Activated CD8-positive, alpha-beta memory T cell treated with anti-CD3 and anti-CD28 coated beads, Interleukin-2, amount 10 ng/mL, durations not matched to agents 7 days and 5 days (primary cell): ENCODE measurements around the gene ORM2. TPM values are rescaled to one million over a fixed set of nuclear protein-coding genes. Genes with fewer than 3 reads are reported as not detected.
"Not testable (repeated sequence)": the region's sequence is repeated elsewhere in the genome, so short reads cannot be mapped to it uniquely, and the experiment has no call there.

Source experiments
- ATAC-seq: fragments of 150-1000 bp; cut with Tn5 transposase; one replicate; pipeline ENCODE4 v1.10.0; 2021; ENCODE audit warnings: moderate library complexity
- CTCF ChIA-PET: fragments of 350-600 bp; sonication (Branson Sonifier 250); formaldehyde crosslinking; loops from one replicate; lab custom pipeline; 2021; ENCODE audit warnings: antibody characterized with exemption; lab: Charles Lee
- DNase-seq: peaks from one replicate; pipeline ENCODE4 v3.0.0-alpha.2; 2020
- H3K27ac Mint-ChIP-seq: one replicate; pipeline ENCODE4 v1.8.0; 2021; ENCODE audit warnings: mild to moderate bottlenecking, mixed read lengths
- H3K27me3 Mint-ChIP-seq: one replicate; pipeline ENCODE4 v1.8.0; 2021; ENCODE audit warnings: mixed read lengths
- H3K36me3 Mint-ChIP-seq: one replicate; pipeline ENCODE4 v1.8.0; 2021; ENCODE audit warnings: mild to moderate bottlenecking, mixed read lengths
- H3K4me1 Mint-ChIP-seq: one replicate; pipeline ENCODE4 v1.8.0; 2021; ENCODE audit warnings: mixed read lengths
- H3K4me3 Mint-ChIP-seq: one replicate; pipeline ENCODE4 v1.8.0; 2021; ENCODE audit warnings: mild to moderate bottlenecking, moderate library complexity, mixed read lengths
- H3K9me3 Mint-ChIP-seq: one replicate; pipeline ENCODE4 v1.8.0; 2022; ENCODE audit warnings: low read depth, mixed read lengths
- total RNA-seq, 2 experiments: library from RNA; stranded (reverse); gene quantifications; one replicate each; pipeline ENCODE4 v1.2.3, GENCODE V29; 2021

The ORM2 gene
- total RNA-seq, result not detected

DNA sequence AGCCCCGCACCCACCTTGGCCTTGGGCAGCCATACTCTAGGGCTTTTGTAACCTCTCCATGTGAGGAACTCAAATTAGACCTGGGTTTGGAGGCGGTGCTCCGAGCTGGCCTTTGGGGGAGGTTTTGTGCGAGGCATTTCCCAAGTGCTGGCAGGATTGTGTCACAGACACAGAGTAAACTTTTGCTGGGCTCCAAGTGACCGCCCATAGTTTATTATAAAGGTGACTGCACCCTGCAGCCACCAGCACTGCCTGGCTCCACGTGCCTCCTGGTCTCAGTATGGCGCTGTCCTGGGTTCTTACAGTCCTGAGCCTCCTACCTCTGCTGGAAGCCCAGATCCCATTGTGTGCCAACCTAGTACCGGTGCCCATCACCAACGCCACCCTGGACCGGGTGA lies at the start of gene ORM2:
TSS of gene ORM2 (plus strand) at position 245 of the 398 bp plus-strand sequence. CDS start at position 281, 36 bp downstream.
- H3K4me1 Mint-ChIP-seq, H3K27ac Mint-ChIP-seq, CTCF ChIA-PET, H3K27me3 Mint-ChIP-seq, ATAC-seq, H3K36me3 Mint-ChIP-seq, H3K9me3 Mint-ChIP-seq, DNase-seq, H3K4me3 Mint-ChIP-seq: not testable (repeated sequence)

GRCh38 chr9:114280636-114281472 lies 48.8 kb upstream of the ORM2 start:
- Mint-ChIP-seq H3K4me1 (peaks cover 2% of the 10 kb centered on the region), H3K4me3 (no peak overlapping the region), H3K9me3 (no peaks in the 10 kb centered on the region), H3K27me3 (peaks cover 5% of the 10 kb centered on the region), H3K27ac (no peak overlapping the region), H3K36me3 (no peaks in the 10 kb centered on the region)
- CTCF ChIA-PET, result interaction anchor here (0.8 to 1.0 kb wide), 2 partner anchors 9 to 198 kb away, joined by 3 read pairs; no protein-coding TSS in a partner anchor
- DNase-seq (no peak), ATAC-seq (no peak)

DNA sequence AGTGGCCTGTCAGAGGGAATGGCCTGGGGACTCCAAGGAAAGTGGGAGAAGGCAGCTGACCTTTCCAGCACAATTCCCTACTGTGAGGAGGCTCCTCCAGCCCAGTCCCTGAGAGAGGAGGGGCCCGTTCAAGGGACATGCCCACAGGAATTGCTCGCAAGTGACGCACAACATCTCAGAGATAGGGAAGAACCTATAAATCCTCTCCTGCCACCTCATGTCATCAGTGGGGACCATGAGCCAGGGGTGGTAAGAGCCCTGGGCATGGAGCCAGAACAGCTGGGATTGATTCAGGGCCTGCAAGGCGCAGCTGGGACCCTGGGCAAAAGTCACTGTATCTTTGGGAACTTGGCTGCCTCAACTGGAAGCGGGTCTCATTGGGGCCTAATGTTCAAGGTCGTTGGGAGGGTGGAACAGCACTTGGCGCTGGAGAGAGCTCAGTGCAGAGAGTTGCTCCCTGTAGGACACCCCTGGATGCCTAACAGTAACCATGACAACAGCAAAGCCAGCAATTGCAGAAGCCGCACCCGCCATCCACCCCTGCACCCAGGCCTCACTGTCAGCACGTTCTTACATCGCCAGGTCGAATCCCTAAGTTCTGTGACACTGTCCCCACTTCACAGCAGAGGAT lies 48.1 kb upstream of the ORM2 start:
- no peak overlapping the region for H3K27ac Mint-ChIP-seq
- no peak overlapping the region for H3K4me3 Mint-ChIP-seq
- no peak for ATAC-seq
- H3K4me1 Mint-ChIP-seq, result peaks cover 2% of the 10 kb centered on the region
- CTCF ChIA-PET, result interaction anchor here (1.0 kb wide), 1 partner anchor 8 kb away, joined by 3 read pairs; no protein-coding TSS in a partner anchor
- H3K9me3 Mint-ChIP-seq, result no peaks in the 10 kb centered on the region
- no peaks in the 10 kb centered on the region for H3K36me3 Mint-ChIP-seq
- peaks cover 2% of the 10 kb centered on the region for H3K27me3 Mint-ChIP-seq
- DNase-seq, result no peak

- Mint-ChIP-seq H3K9me3 (no peaks in the 10 kb centered on the region), H3K4me1 (peaks cover 2% of the 10 kb centered on the region), H3K4me3 (no peak overlapping the region), H3K36me3 (no peaks in the 10 kb centered on the region), H3K27ac (no peak overlapping the region), H3K27me3 (peaks cover 2% of the 10 kb centered on the region)
- no peak for ATAC-seq
- no peak for DNase-seq
- CTCF ChIA-PET, result interaction anchor here (1.0 kb wide), 1 partner anchor 8 kb away, joined by 3 read pairs; no protein-coding TSS in a partner anchor
These were observed 47.6 kb upstream of the ORM2 start for GRCh38 chr9:114282104-114282485.

- CTCF ChIA-PET, result no interaction called here
- ATAC-seq, result no peak
- DNase-seq, result no peak
- Mint-ChIP-seq H3K4me3 (no peak overlapping the region), H3K27me3 (peaks cover 2% of the 10 kb centered on the region), H3K9me3 (no peaks in the 10 kb centered on the region), H3K36me3 (no peaks in the 10 kb centered on the region), H3K27ac (no peak overlapping the region), H3K4me1 (peaks cover 2% of the 10 kb centered on the region)
These were observed 47.2 kb upstream of the ORM2 start for GRCh38 chr9:114282507-114282906.

DNA sequence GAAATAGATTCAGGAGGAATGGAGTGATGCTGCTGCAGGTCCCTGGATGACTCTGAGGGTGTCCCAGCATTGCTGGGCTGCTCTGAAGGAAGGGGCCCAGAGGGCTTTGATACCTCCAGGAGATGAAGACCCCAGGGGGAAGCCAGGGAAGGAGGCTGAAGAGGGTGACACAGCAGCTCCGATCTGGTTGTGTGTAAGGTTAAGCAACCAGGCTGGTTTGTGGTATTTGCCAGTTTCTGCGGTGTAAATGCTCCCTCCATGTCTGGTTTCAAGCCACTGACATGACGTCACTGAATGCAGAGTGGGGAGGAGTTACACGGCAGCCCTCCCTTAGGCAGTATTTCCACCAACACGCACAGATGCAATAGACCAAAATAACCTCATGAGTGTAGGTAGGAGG lies 46.7 kb upstream of the ORM2 start:
- Mint-ChIP-seq H3K36me3 (no peaks in the 10 kb centered on the region), H3K27ac (no peak overlapping the region), H3K4me3 (no peak overlapping the region), H3K27me3 (peaks cover 2% of the 10 kb centered on the region), H3K4me1 (peaks cover 2% of the 10 kb centered on the region), H3K9me3 (no peaks in the 10 kb centered on the region)
- DNase-seq (peak; percentile 66), ATAC-seq (peak; percentile 75)
- CTCF ChIA-PET, result no interaction called here

- Mint-ChIP-seq H3K27ac (no peak overlapping the region), H3K27me3 (peaks cover 2% of the 10 kb centered on the region), H3K36me3 (no peaks in the 10 kb centered on the region), H3K4me1 (peaks cover 2% of the 10 kb centered on the region), H3K9me3 (no peaks in the 10 kb centered on the region), H3K4me3 (no peak overlapping the region)
- ATAC-seq, result no peak
- CTCF ChIA-PET, result no interaction called here
- DNase-seq, result no peak
These were observed 46.0 kb upstream of the ORM2 start for GRCh38 chr9:114283551-114284111.

DNA sequence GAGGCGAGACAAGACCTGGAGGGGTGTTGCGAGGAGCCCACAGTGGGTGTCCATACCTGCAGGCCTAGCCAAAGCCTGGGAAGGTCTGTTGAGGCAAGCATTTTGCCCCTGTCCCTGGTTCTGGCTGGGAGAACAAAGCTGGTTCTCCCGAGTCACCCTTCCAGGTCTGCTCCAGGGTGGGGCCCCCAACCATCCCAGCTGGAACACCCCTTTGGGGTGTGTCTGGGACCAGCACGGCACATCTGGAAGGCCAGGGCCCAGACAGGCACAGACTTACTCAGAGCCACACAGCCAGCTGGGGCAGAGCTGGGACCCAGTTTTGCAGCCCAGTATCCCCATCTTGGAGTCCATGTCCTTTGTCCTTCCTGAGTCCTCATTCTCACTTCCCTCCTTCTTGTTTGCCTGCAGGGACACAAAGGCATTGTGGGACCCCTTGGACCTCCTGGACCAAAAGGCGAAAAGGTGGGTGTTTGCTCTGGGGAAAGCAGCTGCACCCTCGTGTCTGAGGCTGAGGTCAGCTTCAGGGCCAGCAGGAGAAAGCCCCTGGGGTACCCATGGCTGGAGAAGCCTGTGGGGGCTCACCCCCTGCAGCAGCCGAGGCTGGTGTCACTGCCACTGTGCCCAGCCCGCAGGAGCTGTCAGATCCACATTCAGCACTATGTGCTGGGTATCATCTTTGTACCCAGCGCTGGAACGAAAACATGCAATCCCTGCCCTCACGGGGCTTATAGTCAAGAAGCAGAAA lies 45.2 kb upstream of the ORM2 start:
- Mint-ChIP-seq H3K4me1 (peaks cover 2% of the 10 kb centered on the region), H3K27me3 (peaks cover 2% of the 10 kb centered on the region), H3K9me3 (no peaks in the 10 kb centered on the region), H3K27ac (no peak overlapping the region), H3K36me3 (no peaks in the 10 kb centered on the region), H3K4me3 (no peak overlapping the region)
- ATAC-seq (no peak), DNase-seq (no peak)
- CTCF ChIA-PET, result no interaction called here

DNA sequence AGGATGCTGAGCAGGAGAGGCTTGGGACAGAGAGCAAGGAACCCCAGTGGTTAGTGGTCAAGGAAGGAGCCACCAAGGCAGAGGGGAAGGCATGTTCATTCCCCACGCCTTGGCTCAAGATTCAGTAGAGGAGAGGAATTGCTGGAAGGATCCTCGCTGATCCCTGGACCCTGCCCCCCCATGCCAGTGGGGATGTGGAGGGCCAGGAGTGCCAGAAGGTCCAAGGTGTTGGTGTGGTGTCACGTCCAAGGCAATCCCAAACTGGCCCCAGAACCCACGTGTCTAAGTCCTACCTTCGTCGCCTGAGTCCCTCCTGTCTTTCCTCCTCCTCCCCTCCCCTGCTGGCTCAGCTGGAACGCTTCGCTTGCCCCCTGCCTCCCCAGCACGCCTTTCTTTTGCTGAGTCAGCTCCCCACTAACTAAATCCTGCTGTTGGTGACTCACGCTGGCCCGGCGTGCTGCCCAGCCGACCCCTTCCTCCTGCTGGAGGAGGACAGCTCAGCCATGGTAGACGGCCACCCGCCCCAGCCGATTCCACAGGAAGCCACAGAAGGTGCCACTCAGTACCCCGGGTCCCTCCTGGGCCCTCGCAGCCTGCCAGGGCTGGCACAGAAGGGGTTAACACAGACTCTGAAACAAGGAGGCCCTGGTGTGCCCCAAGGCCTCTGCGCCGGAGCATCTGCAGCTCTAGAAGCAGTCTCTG lies 44.4 kb upstream of the ORM2 start:
- DNase-seq (no peak), ATAC-seq (no peak)
- Mint-ChIP-seq H3K9me3 (no peaks in the 10 kb centered on the region), H3K4me1 (peaks cover 2% of the 10 kb centered on the region), H3K36me3 (no peaks in the 10 kb centered on the region), H3K27ac (no peak overlapping the region), H3K27me3 (peaks cover 2% of the 10 kb centered on the region), H3K4me3 (no peak overlapping the region)
- CTCF ChIA-PET, result interaction anchor here (1.2 kb wide), 1 partner anchor 177 kb away, joined by 4 read pairs; no protein-coding TSS in a partner anchor

DNA sequence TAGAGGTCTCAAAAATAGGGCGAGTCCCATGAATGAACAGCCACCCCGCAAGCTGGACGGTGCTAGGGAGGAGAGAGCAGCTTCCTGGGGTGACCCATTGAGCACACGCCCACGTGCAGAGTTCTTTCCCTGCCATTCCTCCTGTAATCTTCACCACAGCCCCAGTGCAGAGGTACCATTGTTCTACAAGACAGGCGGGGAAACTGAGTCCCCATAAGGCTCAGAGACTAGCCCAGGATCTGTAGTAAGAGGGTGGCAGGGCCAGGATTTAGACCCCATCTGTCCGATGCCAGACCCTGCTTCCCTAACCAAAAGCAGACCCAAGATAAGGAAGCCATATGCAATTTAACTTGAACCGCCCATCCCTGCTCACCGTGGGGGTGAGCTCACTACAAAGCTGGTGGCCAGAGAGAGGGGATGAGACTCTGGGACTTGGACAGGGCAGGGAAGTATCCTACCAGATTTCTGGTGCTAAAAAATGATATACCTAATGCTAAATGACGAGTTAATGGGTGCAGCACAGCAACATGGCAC lies 43.5 kb upstream of the ORM2 start:
- Mint-ChIP-seq H3K4me1 (peaks cover 2% of the 10 kb centered on the region), H3K4me3 (no peak overlapping the region)
- no peak for DNase-seq

GRCh38 chr9:114287001-114287762 lies 42.5 kb upstream of the ORM2 start:
- ATAC-seq (no peak), DNase-seq (no peak)
- H3K4me1 Mint-ChIP-seq, result peaks cover 2% of the 10 kb centered on the region
- no peaks in the 10 kb centered on the region for H3K9me3 Mint-ChIP-seq
- peaks cover 2% of the 10 kb centered on the region for H3K27me3 Mint-ChIP-seq
- H3K27ac Mint-ChIP-seq, result no peak overlapping the region
- H3K4me3 Mint-ChIP-seq, result no peak overlapping the region
- CTCF ChIA-PET, result interaction anchor here (1.2 kb wide), 1 partner anchor 17 kb away, joined by 5 read pairs; no protein-coding TSS in a partner anchor
- no peaks in the 10 kb centered on the region for H3K36me3 Mint-ChIP-seq

More for the DNA sequence above, 43.5 kb upstream of the ORM2 start:
- Mint-ChIP-seq H3K36me3 (no peaks in the 10 kb centered on the region), H3K9me3 (no peaks in the 10 kb centered on the region), H3K27me3 (peaks cover 2% of the 10 kb centered on the region), H3K27ac (no peak overlapping the region)
- CTCF ChIA-PET, result interaction anchor here (1.2 kb wide), 1 partner anchor 178 kb away, joined by 4 read pairs; no protein-coding TSS in a partner anchor
- no peak for ATAC-seq

DNA sequence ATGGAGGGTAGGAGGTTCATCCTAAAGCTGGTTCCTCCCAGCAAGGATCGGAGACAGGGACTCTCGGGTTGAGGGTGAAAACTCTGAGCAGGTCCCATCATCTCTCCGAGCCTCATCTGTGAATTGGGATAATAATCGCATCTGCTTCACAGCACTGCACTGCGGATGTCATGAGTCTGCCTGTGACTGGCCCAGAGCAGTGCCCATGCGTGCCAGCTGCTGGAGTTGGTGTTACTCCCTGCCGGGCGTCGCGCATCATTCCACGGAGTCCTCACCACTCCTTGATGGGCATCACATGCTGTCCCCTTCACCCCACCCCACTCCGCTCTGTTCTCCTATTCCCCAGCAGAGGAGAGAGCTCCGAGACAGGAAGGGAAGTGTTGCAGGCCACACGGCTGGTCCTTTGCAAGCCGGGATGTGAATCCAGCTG lies 41.9 kb upstream of the ORM2 start:
- peaks cover 2% of the 10 kb centered on the region for H3K27me3 Mint-ChIP-seq
- no peak overlapping the region for H3K27ac Mint-ChIP-seq
- peaks cover 2% of the 10 kb centered on the region for H3K4me1 Mint-ChIP-seq
- H3K36me3 Mint-ChIP-seq, result no peaks in the 10 kb centered on the region
- ATAC-seq (no peak), DNase-seq (no peak)
- H3K9me3 Mint-ChIP-seq, result no peaks in the 10 kb centered on the region
- H3K4me3 Mint-ChIP-seq, result no peak overlapping the region
- CTCF ChIA-PET, result interaction anchor here (1.2 kb wide), 1 partner anchor 17 kb away, joined by 5 read pairs; no protein-coding TSS in a partner anchor
